Fibroblast of skin of right quadriceps (primary cell): Measurements from ENCODE around the gene SMIM38.
"Not testable (repeated sequence)": the region's sequence is repeated elsewhere in the genome, so short reads cannot be mapped to it uniquely, and the experiment has no call there.

Experiments used
- DNase-seq: peaks from one replicate; pipeline ENCODE4 v3.0.0-alpha.2; 2013

Gene SMIM38

GRCh38 chr11:69122630-69123431 is 32.9 kb upstream of the SMIM38 start:
- peak; percentile 74 for DNase-seq

- no peak for DNase-seq
Measured at GRCh38 chr11:69123593-69124545, 31.9 kb upstream of the SMIM38 start.

- DNase-seq, result no peak
Measured at GRCh38 chr11:69125861-69126260, 29.9 kb upstream of the SMIM38 start.

GRCh38 chr11:69126286-69126685 is 29.4 kb upstream of the SMIM38 start:
- no peak for DNase-seq

DNA sequence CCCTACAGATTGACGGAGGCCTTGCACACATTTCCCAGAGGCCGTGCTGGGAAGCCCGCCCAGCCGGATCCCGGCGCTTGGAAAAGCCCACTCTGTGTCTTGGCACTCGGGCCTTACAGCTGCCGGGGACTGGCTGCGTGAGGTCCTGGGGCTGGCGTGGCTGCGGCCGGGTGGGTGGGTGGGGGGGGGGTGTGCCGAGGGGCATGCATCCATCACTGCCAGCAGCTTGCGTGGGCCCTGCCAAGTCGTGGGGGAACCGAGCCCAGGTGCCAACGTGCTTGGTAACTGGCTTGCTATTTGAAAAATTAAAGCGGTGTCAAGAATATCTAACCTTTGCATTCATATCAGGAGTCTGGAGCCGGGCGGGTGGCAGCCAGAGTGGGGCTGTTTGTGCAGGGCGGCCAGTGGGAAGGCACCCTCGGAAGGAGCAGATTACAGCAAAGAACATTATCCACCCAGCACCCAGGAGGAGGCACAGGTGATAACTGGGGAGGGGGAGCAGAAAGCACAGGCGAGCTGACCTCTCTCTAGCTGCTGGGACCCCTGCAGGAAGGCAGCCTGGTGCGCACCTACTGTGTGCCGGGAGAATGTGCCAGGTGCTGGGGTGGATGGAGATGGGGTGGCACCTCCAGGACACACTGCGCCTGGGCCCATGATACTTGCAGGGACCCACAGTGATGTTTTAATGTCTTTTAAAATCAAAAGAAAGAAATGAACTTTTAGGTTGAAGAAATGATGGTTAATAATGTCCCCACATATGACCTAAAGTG is 28.5 kb upstream of the SMIM38 start:
- DNase-seq, result no peak

DNA sequence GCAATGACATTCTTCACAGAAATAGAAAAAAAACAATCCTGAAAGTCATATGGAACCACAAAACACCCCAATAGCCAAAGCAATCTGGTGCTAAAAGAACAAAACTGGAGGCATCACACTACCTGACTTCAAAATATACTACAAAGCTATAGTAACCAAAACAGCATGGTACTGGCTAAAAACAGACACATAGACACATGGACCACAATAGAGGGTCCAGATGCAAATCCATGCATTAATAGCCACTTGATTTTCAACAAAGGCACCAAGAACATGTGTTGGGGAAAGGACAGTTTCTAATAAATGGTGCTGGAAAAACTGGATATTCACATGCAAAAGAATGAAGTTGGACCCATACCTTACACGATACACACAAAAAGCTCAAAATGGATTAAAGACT is 27.9 kb upstream of the SMIM38 start:
- DNase-seq, result no peak

DNA sequence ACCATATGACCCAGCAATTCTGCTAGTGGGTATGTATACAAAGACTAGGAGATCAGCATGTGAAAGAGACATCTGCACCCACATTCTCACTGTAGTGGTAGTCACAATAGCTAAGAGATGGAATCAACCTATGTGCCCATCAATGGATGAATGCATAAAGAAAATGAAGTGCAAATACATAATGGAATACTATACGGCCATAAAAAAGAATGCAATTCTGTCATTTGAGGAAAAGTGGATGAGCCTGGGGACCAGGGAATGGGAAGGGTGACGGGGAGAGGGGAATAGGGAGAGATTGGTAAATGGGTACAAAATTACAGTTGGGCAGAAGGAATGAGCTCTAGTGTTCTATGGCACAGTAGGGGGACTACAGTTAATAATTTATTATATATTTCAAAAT is 26.7 kb upstream of the SMIM38 start:
- DNase-seq, result no peak

GRCh38 chr11:69129647-69130046 is 26.1 kb upstream of the SMIM38 start:
- DNase-seq, result no peak

DNA sequence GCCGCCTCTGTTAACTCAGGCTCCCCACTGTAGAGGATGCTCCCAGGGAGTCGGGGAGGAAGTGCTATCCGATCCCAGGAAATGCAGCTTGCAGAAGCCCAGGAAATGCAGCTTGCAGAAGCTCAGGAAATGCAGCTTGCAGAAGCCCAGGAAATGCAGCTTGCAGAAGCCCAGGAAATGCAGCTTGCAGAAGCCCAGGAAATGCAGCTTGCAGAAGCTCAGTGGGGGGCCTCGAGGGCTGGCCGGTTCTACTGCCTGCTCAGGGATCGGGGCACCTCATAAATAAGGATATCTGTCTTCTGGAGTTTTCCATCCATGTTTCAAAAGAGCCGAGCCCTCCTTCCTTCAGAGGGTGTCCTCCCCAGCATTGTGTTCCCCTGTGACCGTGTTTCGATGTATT is 25.1 kb upstream of the SMIM38 start:
- no peak for DNase-seq

- no peak for DNase-seq
Measured at GRCh38 chr11:69131121-69131566, 24.6 kb upstream of the SMIM38 start.

GRCh38 chr11:69131644-69132300 is 24.0 kb upstream of the SMIM38 start:
- DNase-seq, result peak; percentile 73

DNA sequence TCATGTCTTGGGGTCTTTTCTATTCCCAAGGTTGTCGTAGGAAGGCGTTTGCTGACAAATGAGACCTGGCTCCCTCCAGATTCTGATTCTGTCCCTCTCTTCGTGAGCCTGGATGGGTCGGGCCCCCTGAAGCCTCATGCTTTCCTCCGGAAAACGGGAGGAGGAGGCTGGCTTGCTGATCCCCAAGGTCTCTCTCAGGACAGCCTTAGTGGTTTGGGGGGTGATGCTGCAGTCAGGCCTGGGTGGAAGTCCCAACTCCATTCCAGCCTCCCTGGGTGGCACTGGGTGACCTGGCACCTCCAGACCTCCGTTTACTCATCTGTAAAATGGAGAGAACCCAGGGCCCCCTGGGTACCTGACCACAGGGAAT is 23.4 kb upstream of the SMIM38 start:
- no peak for DNase-seq

GRCh38 chr11:69133251-69133650 is 22.5 kb upstream of the SMIM38 start:
- no peak for DNase-seq

DNA sequence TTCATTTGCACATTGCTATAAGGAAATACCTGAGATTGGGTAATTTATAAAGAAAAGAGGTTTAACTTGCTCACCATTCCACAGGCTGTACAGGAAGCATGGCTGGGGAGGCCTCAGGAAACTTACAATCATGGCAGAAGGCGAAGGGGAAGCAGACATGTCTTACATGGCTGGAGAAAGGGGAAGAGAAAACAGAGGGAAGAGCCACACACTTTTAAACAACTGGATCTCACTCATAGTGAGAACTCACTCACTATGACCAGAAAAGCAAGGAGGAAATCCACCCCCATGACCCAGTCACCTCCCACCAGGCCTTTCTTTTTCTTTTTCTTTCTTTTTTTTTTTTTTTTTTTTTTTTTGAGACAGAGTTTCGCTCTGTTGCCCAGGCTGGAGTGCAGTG is 21.6 kb upstream of the SMIM38 start:
- DNase-seq, result not testable (repeated sequence)

DNA sequence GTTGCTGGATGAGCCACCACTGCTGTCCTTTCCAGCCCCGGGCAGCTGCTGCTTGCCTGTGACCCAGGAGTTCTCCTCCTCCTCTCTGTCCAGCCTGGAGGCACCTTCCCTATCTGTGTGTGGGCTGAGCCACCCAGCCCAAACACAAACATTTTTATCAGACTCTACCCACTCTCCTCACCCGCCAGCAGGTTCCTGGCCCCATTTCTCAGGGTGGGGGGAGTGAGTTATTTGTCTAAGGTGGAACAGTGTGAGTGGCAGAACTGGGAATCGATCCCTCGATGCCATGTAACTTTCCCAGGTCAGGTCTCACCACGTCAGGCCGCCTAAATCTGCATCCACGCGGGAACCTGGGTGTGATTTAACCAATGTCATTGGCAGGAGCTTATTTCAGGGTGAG is 20.8 kb upstream of the SMIM38 start:
- no peak for DNase-seq

DNA sequence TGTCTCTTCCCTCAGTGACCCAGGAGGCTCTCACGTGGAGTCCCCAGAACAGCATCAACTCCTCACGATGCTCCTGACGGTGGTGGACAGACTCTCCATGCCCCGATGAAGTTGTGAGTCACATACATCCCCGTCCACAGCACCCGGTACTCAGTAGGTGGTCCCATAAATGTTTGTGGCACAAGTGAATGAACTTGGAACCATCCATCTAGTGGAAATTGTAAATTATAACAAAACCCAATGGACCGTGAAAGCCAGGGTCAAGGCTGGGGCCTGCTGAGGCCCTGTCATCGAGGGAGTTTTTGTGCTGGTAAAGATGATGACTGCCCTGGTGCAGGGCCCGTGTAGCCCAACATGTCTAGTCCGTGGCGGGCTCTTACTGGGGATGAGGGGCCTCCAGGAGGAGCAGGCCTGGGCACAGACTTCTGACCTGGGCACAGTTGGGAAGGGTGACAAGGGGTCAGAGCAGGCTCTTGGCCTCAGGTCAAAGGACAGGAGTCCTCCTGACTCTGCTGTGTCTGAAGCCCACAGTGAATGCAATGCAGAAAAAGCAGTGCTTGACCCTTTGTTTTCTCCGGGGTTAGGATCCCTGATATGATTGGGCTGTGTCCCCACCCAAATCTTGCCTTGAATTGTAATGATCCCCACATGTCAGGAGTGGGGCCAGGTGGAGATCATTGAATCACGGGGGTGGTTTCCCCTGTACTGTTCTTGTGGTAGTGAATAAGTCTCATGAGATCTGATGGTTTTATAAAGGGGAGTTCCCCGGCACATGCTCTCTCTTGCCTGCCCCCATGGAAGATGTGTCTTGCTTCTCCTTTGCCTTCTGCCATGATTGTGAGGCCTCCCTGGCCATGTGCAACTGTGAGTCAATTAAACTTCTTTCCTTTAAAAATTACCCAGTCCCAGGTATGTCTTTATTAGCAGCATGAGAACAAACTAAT is 20.0 kb upstream of the SMIM38 start:
- DNase-seq, result no peak

DNA sequence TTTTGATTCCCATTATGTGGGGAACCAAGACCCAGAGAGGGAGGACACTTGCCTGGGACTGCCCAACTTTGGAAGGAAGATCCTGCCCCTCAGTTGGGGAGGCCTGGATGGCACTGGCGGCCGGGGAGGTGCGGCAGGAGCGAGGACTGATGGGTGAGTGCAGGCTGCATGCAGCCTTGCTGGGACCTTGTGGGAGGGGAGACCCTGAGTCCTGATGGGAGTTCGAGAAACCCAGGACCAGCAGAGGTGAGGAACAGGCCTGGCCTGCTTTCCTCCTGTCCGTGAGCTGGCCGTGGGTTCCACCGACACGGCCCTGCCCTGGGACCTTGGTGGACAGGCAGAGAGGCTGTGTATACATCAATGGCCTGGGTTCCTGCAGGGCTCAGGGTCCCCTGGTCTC is 19.3 kb upstream of the SMIM38 start:
- no peak for DNase-seq

- DNase-seq, result no peak
Measured at GRCh38 chr11:69137151-69137844, 18.4 kb upstream of the SMIM38 start.

- DNase-seq, result peak; percentile 26
Measured at GRCh38 chr11:69138265-69138664, 17.5 kb upstream of the SMIM38 start.

GRCh38 chr11:69140161-69140560 is 15.6 kb upstream of the SMIM38 start:
- not testable (repeated sequence) for DNase-seq

DNA sequence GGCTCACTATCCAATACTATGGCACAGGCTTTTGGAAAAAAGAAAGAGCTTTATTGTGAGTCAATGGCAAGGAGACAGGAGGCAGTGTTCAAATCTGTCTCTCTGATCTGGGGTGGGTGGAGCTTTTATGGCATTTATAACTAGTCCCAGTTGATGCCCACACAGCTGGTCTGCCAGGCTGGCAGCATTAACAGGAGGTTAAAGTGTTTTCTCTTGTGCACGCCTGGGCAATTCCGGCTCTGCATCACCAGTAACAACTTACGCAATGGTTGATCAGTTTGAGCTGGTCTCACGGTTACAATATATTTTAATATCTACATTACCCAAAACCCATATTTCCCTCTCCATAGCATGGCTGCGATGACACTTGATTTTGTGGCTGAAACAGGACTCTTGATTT is 15.1 kb upstream of the SMIM38 start:
- DNase-seq, result no peak
